Measurements from ENCODE around the gene RBPJL. TPM values are rescaled to one million over a fixed set of nuclear protein-coding genes. Genes with fewer than 3 reads are reported as not detected.

Gene RBPJL
- total RNA-seq, 1 experiment from 2014 or later = 0.85 TPM

GRCh38 chr20:45347936-45348778 is 41.5 kb downstream of the RBPJL start, which contains the start of gene SDC4:
SDC4 (minus strand) TSS chr20:45348424; CDS start chr20:45348384, 40 bp downstream.
- DNase-seq (ENCODE audit: low spot score) (peak; percentile 68), ATAC-seq (peak; percentile 63)
- Mint-ChIP-seq H3K4me3 (peak within 1 kb of the TSS; percentile 89), H3K36me3 (no peaks in the 10 kb centered on the region), H3K27ac (peak within 1 kb of the TSS; percentile 19), H3K27me3 (ENCODE audit: low read depth) (no peaks in the 10 kb centered on the region), H3K4me1 (peaks cover 45% of the 10 kb centered on the region), H3K9me3 (no peaks in the 10 kb centered on the region)
- ChIA-PET POLR2A (interaction anchor here (1.3 to 2.3 kb wide), 4 partner anchors 13 to 59 kb away, joined by 4 to 9 read pairs (median 7); partner anchors contain the start of gene SYS1), CTCF (interaction anchor here (0.7 to 4.3 kb wide), 13 partner anchors 10 to 423 kb away, joined by 3 to 17 read pairs (median 4); partner anchors contain the start of gene SYS1)
- TF ChIP-seq ZNF423 (CRISPR knock-in tag; IDR thresholded peaks at IDR 0.05) (peak; percentile 22; the same call in 1 of the 2 replicates), FOXP4 (CRISPR knock-in tag; IDR thresholded peaks at IDR 0.05) (peak; percentile 44; the same call in 1 of the 2 replicates), ETV6 (CRISPR knock-in tag; IDR thresholded peaks at IDR 0.05) (0 out of 2 replicates have a peak, but pooled peaks have one; percentile 24), ZSCAN18 (CRISPR knock-in tag; IDR thresholded peaks at IDR 0.05) (no peak), GABPB1 (CRISPR knock-in tag; IDR thresholded peaks at IDR 0.05) (peak; percentile 56; the same call in 1 of the 2 replicates), FOXP1 (CRISPR knock-in tag; IDR thresholded peaks at IDR 0.05; ENCODE audit: borderline replicate concordance) (peak; percentile 44; the same call in 1 of the 2 replicates), MXD4 (CRISPR knock-in tag; IDR thresholded peaks at IDR 0.05; ENCODE audit: borderline replicate concordance) (no peak), E2F4 (CRISPR knock-in tag; IDR thresholded peaks at IDR 0.05; ENCODE audit: borderline replicate concordance, low read depth) (peak; percentile 60; the same call in 1 of the 2 replicates), CREB1 (CRISPR knock-in tag; IDR thresholded peaks at IDR 0.05) (0 out of 2 replicates have a peak, but pooled peaks have one; percentile 19), SP1 (CRISPR knock-in tag; conservative IDR thresholded peaks at IDR 0.05) (peak; percentile 72), ZNF281 (CRISPR knock-in tag; IDR thresholded peaks at IDR 0.05) (peak; percentile 29; the same call in 1 of the 2 replicates), GTF2I (CRISPR knock-in tag; conservative IDR thresholded peaks at IDR 0.05) (peak; percentile 73; the same call in 1 of the 2 replicates), USF2 (CRISPR knock-in tag; IDR thresholded peaks at IDR 0.05) (no peak)

- H3K9me3 Mint-ChIP-seq = no peaks in the 10 kb centered on the region
- no peak overlapping the region for H3K4me3 Mint-ChIP-seq
- H3K27ac Mint-ChIP-seq = no peak overlapping the region
- H3K27me3 Mint-ChIP-seq (ENCODE audit: low read depth) = no peaks in the 10 kb centered on the region
- no peak for TF ChIP-seq ZNF219 (CRISPR knock-in tag; IDR thresholded peaks at IDR 0.05; ENCODE audit: borderline replicate concordance)
- no peak for TF ChIP-seq USF2 (CRISPR knock-in tag; IDR thresholded peaks at IDR 0.05)
- TF ChIP-seq TCF7 (CRISPR knock-in tag; IDR thresholded peaks at IDR 0.05; ENCODE audit: low read depth) = no peak
- H3K36me3 Mint-ChIP-seq = no peaks in the 10 kb centered on the region
- no peak for DNase-seq (ENCODE audit: low spot score)
- ChIA-PET POLR2A (no interaction called here), CTCF (interaction anchor here (1.5 kb wide), 1 partner anchor 24 kb away, joined by 4 read pairs; no protein-coding TSS in a partner anchor)
- ATAC-seq = no peak
- H3K4me1 Mint-ChIP-seq = peaks cover 38% of the 10 kb centered on the region
Observed at GRCh38 chr20:45350217-45350616, 43.6 kb downstream of the RBPJL start.

Measured in WTC11 (cell line).